Activated T-cell treated with anti-CD3 and anti-CD28 coated beads, Interleukin-2, amount 50 U/mL, for 4 hours (primary cell): Measurements from ENCODE around the gene SNX17. TPM values are rescaled to one million over a fixed set of nuclear protein-coding genes. Genes with fewer than 3 reads are reported as not detected.
A peak's percentile ranks its signal among the peaks of the same experiment; 100 is the strongest.
"Not testable (repeated sequence)": the region's sequence is repeated elsewhere in the genome, so short reads cannot be mapped to it uniquely, and the experiment has no call there.

Experiments used
- ATAC-seq, 2 donors: fragments of 200-7000 bp; cut with Tn5 transposase; one replicate each; pipeline ENCODE4 v1.10.0; 2021
- DNase-seq: peaks from one replicate; pipeline ENCODE4 v3.0.0-alpha.2; 2020
- H3K27me3 Mint-ChIP-seq: one replicate; pipeline ENCODE4 v1.8.0; 2021; ENCODE audit warnings: low read depth, mixed read lengths
- H3K36me3 Mint-ChIP-seq: one replicate; pipeline ENCODE4 v1.8.0; 2022; ENCODE audit warnings: mixed read lengths; ENCODE audit not compliant: insufficient read depth
- H3K4me1 Mint-ChIP-seq: one replicate; pipeline ENCODE4 v1.8.0; 2021; ENCODE audit warnings: low read depth, mixed read lengths
- H3K4me3 Mint-ChIP-seq: one replicate; pipeline ENCODE4 v1.8.0; 2021; ENCODE audit warnings: mild to moderate bottlenecking, moderate library complexity, mixed read lengths
- H3K9me3 Mint-ChIP-seq: one replicate; pipeline ENCODE4 v1.8.0; 2021; ENCODE audit warnings: mixed read lengths
- total RNA-seq, 3 donors: library from RNA; stranded (reverse); gene quantifications; one replicate each; pipeline ENCODE4 v1.2.1, GENCODE V29; 2021

The SNX17 gene
- total RNA-seq, 3 donors from 2014 or later: 117 to 125 (median 123) TPM

DNA sequence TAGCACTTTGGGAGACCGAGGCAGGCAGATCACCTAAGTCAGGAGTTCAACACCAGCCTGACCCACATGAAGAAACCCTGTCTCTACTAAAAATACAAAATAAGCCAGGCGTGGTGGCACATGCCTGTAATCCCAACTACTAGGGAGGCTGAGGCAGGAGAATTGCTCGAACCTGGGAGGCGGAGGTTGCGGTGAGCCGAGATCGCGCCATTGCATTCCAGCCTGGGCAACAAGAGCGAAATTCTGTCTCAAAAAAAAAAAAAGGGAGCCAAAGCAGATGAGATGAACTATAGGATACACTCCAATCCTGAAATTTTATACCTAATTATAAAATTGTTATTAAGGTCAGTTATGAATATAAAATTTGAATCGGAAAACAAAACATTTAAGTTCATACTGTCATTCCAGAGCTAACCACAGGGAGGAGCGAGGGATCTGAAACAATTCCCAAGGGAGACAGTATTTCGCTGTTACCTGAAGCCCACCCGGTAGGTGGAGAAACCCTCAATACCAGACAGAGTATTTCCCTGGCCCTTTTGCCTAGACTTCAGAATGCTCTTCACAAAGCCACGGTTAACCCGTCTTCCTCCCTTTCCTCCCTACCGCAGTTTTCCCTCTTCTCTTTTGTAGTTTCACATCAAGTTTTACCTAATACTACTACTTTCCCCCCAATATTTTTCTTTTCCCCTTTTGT lies 37.5 kb downstream of the SNX17 start:
- peaks cover 37% of the 10 kb centered on the region for H3K4me1 Mint-ChIP-seq
- DNase-seq (no peak), ATAC-seq (no peak)
- peaks cover 11% of the 10 kb centered on the region for H3K36me3 Mint-ChIP-seq
- no peaks in the 10 kb centered on the region for H3K27me3 Mint-ChIP-seq
- peak overlapping the region; percentile 89 for H3K4me3 Mint-ChIP-seq
- no peaks in the 10 kb centered on the region for H3K9me3 Mint-ChIP-seq

DNA sequence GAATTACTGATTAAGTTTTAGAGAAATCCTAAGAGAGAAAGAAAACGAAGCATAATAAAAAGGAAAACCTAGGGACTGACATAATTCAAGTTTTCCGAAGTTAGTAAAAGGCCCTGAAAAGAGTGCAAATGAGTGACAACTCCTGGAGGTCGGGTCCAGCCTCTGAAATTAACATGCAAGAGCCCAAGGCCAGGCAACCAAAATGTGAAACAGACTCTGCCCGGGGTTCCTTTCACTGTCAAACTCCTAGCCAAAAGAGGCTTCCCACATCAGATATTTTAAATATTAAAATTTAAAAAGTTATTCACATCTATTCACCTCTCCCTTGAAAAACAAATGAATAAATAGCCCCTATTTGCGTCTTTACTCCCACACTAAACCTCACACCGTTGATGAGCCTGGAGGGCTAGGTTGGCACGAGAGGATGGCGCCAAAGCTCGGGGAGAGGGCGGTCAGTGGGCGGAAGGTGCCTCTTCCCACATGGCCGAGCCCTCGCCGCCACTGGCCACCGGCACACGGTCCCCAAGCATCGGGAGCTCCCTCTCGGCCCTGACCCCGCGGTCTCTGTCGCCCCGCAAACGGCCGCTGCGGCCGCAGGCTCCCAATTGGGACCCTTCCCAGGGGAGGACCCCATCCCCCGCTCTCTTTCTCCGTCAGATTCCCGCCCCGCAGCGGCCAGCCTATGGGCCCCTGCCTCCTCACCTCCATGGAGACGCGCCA lies 38.3 kb downstream of the SNX17 start:
- ATAC-seq: peak; percentile 28 to 33
- peaks cover 8% of the 10 kb centered on the region for H3K36me3 Mint-ChIP-seq
- no peak for DNase-seq
- no peaks in the 10 kb centered on the region for H3K27me3 Mint-ChIP-seq
- H3K4me1 Mint-ChIP-seq: peaks cover 34% of the 10 kb centered on the region
- H3K4me3 Mint-ChIP-seq: peak overlapping the region; percentile 89
- no peaks in the 10 kb centered on the region for H3K9me3 Mint-ChIP-seq

DNA sequence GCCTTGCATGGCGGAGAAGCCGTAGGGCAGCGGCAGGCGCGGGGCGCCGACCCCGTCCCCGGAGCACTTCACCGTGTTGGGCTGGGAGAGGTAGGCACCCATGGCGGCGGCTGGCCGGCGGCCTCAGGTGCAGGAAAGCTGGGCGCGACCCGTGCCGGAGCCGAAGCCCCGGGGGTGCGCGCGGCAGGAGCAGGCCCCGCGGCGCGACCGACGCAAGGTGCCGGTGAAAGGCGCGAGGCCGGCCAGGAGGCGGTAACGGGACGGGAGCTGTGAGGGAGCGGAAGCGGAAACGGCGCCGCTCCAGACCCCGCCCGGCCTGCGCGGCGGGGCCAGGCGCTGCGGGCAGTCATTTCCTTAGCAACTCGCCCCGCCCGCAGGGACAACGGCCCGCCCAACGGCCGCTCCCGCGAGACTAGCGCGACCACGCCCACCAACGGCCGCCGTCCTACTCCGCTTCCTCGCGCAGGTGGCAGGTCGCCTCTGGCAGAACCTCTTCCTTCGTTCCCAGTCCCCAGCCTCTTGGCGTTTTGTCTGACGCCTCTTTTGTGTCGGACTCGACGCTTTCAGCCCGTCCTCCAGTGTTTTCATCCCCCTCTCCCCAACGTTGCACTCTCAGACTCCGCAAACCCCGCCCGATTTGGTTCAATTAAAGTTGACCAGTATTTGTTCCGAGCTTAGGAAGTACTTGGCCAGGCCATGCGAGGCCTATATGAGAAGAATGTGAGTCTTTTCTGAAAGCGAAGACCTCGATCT lies 39.1 kb downstream of the SNX17 start, which contains the start of gene PPM1G:
PPM1G (minus strand) TSS at position 271 of the 753 bp plus-strand sequence; CDS start at position 102, 169 bp downstream.
- Mint-ChIP-seq H3K9me3 (no peaks in the 10 kb centered on the region), H3K36me3 (peaks cover 8% of the 10 kb centered on the region), H3K4me1 (peaks cover 32% of the 10 kb centered on the region), H3K27me3 (no peaks in the 10 kb centered on the region), H3K4me3 (peak within 1 kb of the TSS; percentile 89)
- ATAC-seq: peak; percentile 99
- peak; percentile 96 for DNase-seq

DNA sequence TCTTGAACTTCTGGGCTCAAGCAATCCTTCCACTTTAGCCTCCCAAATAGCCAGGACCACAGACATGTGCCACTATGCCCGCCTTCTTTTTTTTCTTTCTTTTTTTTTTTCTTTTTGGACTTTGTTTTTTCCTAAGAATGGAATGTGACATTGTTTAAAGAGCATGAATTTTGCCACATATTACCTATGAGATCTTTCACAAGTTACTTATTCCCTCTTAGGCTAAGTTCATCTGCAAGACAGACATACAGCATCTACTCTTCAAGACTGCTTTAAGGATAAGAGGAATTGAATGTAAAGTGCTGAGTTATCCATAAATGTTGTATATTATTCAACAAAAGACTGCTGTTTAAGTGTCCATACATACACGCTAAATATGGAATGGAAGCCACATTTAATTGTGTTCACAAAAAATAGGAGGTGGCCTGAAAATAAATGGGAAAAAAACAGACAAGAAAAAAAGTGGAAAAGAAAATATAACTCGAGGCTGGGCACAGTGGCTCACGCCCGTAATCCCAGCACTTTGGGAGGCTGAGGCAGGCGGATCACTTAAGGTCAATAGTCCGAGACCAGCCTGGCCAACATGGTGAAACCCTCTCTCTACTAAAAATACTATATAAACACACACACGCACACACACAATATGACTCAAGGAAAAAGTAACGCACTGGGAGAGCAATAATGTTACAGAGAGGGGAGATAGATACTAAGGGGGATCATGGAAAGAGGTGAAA lies 42.2 kb downstream of the SNX17 start:
- ATAC-seq (no peak), DNase-seq (no peak)
- Mint-ChIP-seq H3K4me1 (peaks cover 18% of the 10 kb centered on the region), H3K4me3 (no peak overlapping the region), H3K36me3 (peaks cover 3% of the 10 kb centered on the region), H3K27me3 (no peaks in the 10 kb centered on the region), H3K9me3 (no peaks in the 10 kb centered on the region)

DNA sequence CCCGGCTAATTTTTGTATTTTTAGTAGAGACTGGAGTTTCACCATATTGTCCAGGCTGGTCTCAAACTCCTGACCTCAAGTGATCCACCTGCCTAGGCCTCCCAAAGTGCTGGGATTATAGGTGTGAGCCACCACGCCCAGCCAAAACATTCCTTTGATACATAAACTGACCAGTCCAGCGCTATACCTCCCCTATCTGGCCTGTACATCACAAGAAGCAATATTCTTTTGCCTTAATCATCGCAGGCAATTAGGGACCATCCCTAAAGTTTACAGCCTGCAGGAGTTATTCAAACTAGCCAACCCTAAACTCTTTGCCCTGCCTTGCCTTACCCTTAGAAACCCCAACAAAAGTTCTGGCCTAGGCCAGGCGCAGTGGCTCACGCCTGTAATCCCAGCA lies 45.7 kb downstream of the SNX17 start:
- Mint-ChIP-seq H3K9me3 (no peaks in the 10 kb centered on the region), H3K27me3 (no peaks in the 10 kb centered on the region), H3K36me3 (no peaks in the 10 kb centered on the region), H3K4me1 (peaks cover 2% of the 10 kb centered on the region), H3K4me3 (no peak overlapping the region)
- ATAC-seq (no peak), DNase-seq (no peak)

DNA sequence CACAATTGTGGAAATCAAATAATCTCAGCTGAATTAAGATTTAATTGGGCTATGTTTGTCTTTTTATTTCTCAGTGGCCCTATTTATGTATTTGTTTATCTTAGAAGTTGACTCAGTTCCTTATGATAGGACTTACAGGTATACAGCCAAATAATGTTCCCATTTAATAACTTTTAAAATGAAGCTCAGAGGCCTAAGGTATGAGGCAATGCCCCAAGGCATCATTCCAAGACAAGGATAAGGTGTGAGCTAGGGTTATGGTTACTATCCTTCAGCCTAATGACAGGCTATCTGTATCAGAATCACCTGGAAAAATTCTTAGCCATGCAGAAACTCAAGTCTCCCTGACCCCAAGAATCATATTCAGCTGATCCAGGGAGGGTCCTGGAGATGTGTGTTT lies 50.6 kb downstream of the SNX17 start:
- no peak for DNase-seq
- Mint-ChIP-seq H3K9me3 (no peaks in the 10 kb centered on the region), H3K36me3 (no peaks in the 10 kb centered on the region), H3K4me3 (no peak overlapping the region), H3K27me3 (no peaks in the 10 kb centered on the region), H3K4me1 (no peaks in the 10 kb centered on the region)
- ATAC-seq: no peak

DNA sequence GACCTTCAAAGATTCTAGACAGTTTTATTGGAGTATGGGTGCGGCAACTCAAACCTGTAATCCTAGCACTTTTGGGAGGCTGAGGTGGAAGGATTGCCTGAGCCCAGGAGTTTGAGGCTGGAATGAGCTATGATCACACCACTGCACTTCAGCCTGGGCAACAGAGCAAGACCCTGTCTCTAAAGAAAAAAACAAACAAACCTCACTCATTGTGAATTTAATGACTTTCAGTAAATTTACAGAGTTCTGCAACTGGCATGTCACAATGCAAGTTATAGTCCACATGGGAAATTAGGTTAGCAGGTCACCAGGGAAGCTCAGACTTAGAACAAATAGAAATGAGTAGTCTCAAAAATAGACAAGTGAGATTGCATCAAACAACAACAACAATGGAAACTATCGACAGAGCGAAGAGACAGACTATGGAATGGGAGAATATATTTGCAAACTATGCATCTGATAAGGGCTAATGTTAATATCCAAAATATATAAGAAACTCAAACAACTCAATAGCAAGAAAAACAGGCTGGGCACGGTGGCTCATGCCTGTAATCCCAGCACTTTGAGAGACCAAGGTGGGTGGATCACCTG lies 51.3 kb downstream of the SNX17 start:
- no peaks in the 10 kb centered on the region for H3K27me3 Mint-ChIP-seq
- H3K4me3 Mint-ChIP-seq: no peak overlapping the region
- no peaks in the 10 kb centered on the region for H3K36me3 Mint-ChIP-seq
- H3K9me3 Mint-ChIP-seq: no peaks in the 10 kb centered on the region
- ATAC-seq (no peak), DNase-seq (no peak)
- no peaks in the 10 kb centered on the region for H3K4me1 Mint-ChIP-seq

DNA sequence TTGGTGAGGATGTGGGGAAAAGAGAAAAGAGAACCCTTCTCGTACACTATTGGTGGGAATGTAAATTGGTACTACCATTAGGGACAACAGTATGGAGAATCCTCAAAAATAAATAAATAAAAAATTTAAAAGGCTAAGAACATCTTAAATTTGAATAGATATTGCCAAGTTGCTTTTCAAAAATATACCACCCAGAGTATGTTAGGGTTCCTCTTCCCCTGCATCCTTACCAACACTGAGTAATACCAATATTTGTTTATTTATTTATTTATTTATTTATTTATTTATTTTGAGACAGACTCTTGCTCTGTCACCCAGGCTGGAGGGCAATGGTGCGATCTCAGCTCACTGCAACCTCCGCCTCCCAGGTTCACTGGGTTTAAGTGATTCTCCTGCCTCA lies 52.5 kb downstream of the SNX17 start:
- peaks cover 4% of the 10 kb centered on the region for H3K4me1 Mint-ChIP-seq
- H3K4me3 Mint-ChIP-seq: no peak overlapping the region
- ATAC-seq: no peak
- H3K9me3 Mint-ChIP-seq: no peaks in the 10 kb centered on the region
- DNase-seq: no peak
- H3K27me3 Mint-ChIP-seq: no peaks in the 10 kb centered on the region
- no peaks in the 10 kb centered on the region for H3K36me3 Mint-ChIP-seq

DNA sequence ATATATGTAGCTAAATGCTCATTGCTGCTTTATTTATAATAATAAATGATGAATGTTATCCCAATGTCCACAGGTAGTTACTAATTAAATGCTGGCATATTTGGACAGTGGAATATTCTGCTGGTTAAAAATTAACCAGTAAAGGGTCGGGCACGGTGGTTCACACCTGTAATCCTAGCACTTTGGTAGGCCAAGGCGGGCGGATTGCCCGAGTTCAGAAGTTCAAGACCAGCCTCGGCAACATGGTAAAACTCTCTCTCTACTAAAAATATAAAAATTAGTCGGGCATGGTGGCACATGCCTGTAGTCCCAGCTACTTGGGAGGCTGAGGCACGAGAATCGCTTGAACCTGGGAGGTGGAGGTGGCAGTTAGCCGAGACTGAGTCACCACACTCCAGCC lies 54.6 kb downstream of the SNX17 start:
- H3K9me3 Mint-ChIP-seq, DNase-seq, H3K36me3 Mint-ChIP-seq, H3K27me3 Mint-ChIP-seq, ATAC-seq, H3K4me3 Mint-ChIP-seq: not testable (repeated sequence)
- peaks cover 13% of the 10 kb centered on the region for H3K4me1 Mint-ChIP-seq

Other genes with a start within 250 kb of the SNX17 start
- not detected for gene ABHD1, start 246.8 kb upstream of the SNX17 start, total RNA-seq
- gene PREB, start 236.0 kb upstream of the SNX17 start, total RNA-seq: 100 to 1,000 TPM in 2 of 3 donors, 10 to 100 TPM in 1; 98.0 to 119 (median 106) TPM
- gene PRR30, start 231.2 kb upstream of the SNX17 start, total RNA-seq: not detected
- gene TCF23, start 221.6 kb upstream of the SNX17 start, total RNA-seq: not detected
- gene ATRAID, start 158.6 kb upstream of the SNX17 start, total RNA-seq: 10 to 100 TPM; 84.1 to 91.7 (median 85.1) TPM
- gene SLC5A6, start 158.3 kb upstream of the SNX17 start, total RNA-seq: 100 to 1,000 TPM; 128 to 143 (median 141) TPM
- gene CAD, start 153.2 kb upstream of the SNX17 start, total RNA-seq: 100 to 1,000 TPM; 162 to 201 (median 185) TPM
- under 1 TPM; 0.15 to 0.43 (median 0.18) TPM for gene SLC30A3, start 107.6 kb upstream of the SNX17 start, total RNA-seq
- not detected for gene DNAJC5G, start 95.2 kb upstream of the SNX17 start, total RNA-seq
- gene TRIM54, start 88.2 kb upstream of the SNX17 start, total RNA-seq: under 1 TPM; 0.21 to 0.40 (median 0.22) TPM
- 1 to 10 TPM in 1 of 3 donors, under 1 TPM in 2; 0.71 to 1.1 (median 0.78) TPM for gene UCN, start 62.2 kb upstream of the SNX17 start, total RNA-seq
- 10 to 100 TPM; 84.6 to 89.4 (median 87.5) TPM for gene MPV17, start 47.5 kb upstream of the SNX17 start, total RNA-seq
- gene GTF3C2, start 13.9 kb upstream of the SNX17 start, total RNA-seq: 100 to 1,000 TPM; 102 to 110 (median 107) TPM
- 10 to 100 TPM; 63.4 to 69.8 (median 65.0) TPM for gene EIF2B4, start 278 bp upstream of the SNX17 start, total RNA-seq
- gene ZNF513, start 10.1 kb downstream of the SNX17 start, total RNA-seq: 10 to 100 TPM in 2 of 3 donors, 1 to 10 TPM in 1; 8.4 to 11.0 (median 10.4) TPM
- 100 to 1,000 TPM; 177 to 208 (median 186) TPM for gene PPM1G, start 39.0 kb downstream of the SNX17 start, total RNA-seq
- 100 to 1,000 TPM in 1 of 3 donors, 10 to 100 TPM in 2; 99.0 to 103 (median 99.4) TPM for gene NRBP1, start 58.0 kb downstream of the SNX17 start, total RNA-seq
- gene KRTCAP3, start 71.8 kb downstream of the SNX17 start, total RNA-seq: 1 to 10 TPM; 4.8 to 5.4 (median 5.2) TPM
- gene IFT172, start 119.1 kb downstream of the SNX17 start, total RNA-seq: 1 to 10 TPM; 5.2 to 7.5 (median 6.7) TPM
- gene FNDC4, start 124.6 kb downstream of the SNX17 start, total RNA-seq: under 1 TPM in 1 of 3 donors, not detected in 2; 0.11 TPM
- not detected for gene GCKR, start 126.2 kb downstream of the SNX17 start, total RNA-seq
- gene ZNF512, start 212.4 kb downstream of the SNX17 start, total RNA-seq: 10 to 100 TPM; 13.6 to 16.6 (median 16.4) TPM